MG63 (cell line): ENCODE results near the gene LAMA2. TPM values are rescaled to one million over a fixed set of nuclear protein-coding genes. Genes with fewer than 3 reads are reported as not detected.

Source experiments
- DNase-seq: peaks from one replicate; pipeline ENCODE4 v3.0.0-alpha.2; 2020
- H3K27me3 ChIP-seq: fragments of 250-450 bp; sonication (Bioruptor Pico); 2 replicates; pipeline ENCODE4 v1.5.1; 2020; ENCODE audit warnings: mild to moderate bottlenecking, moderate library complexity
- H3K36me3 ChIP-seq: fragments of 250-450 bp; sonication (Bioruptor Pico); 2 replicates; pipeline ENCODE4 v1.5.1; 2020; ENCODE audit warnings: mild to moderate bottlenecking, moderate library complexity
- H3K4me3 ChIP-seq: fragments of 250-450 bp; sonication (Bioruptor Pico); 2 replicates; pipeline ENCODE4 v1.5.1; 2020; ENCODE audit warnings: mild to moderate bottlenecking, moderate library complexity
- H3K9me3 ChIP-seq: fragments of 250-450 bp; sonication (Bioruptor Pico); 2 replicates; pipeline ENCODE4 v1.5.1; 2020; ENCODE audit warnings: mild to moderate bottlenecking, moderate library complexity
- total RNA-seq: library from RNA; depleted of rRNA; stranded (reverse); fragments of >200 nt; shearing (Covaris generic); gene quantifications from 2 replicates; pipeline ENCODE4 v1.2.3, GENCODE V29; 2014; ENCODE audit warnings: low replicate concordance

The LAMA2 gene
- total RNA-seq, 1 experiment from 2014 or later = 8.5 TPM

- DNase-seq = no peak
- H3K27me3 ChIP-seq = no peaks in the 10 kb centered on the region
These were observed 461.4 kb downstream of the LAMA2 start for GRCh38 chr6:129344379-129344778.

GRCh38 chr6:129345890-129346289 is 463.0 kb downstream of the LAMA2 start:
- Histone ChIP-seq H3K4me3 (no peak overlapping the region), H3K27me3 (no peaks in the 10 kb centered on the region), H3K36me3 (no peaks in the 10 kb centered on the region), H3K9me3 (no peaks in the 10 kb centered on the region)
- peak; percentile 47 for DNase-seq

More at GRCh38 chr6:129344379-129344778, 461.4 kb downstream of the LAMA2 start:
- no peaks in the 10 kb centered on the region for H3K36me3 ChIP-seq
- no peak overlapping the region for H3K4me3 ChIP-seq
- no peaks in the 10 kb centered on the region for H3K9me3 ChIP-seq

GRCh38 chr6:129346964-129347363 is 464.0 kb downstream of the LAMA2 start:
- Histone ChIP-seq H3K9me3 (no peaks in the 10 kb centered on the region), H3K27me3 (no peaks in the 10 kb centered on the region), H3K36me3 (no peaks in the 10 kb centered on the region), H3K4me3 (no peak overlapping the region)
- DNase-seq = no peak

- Histone ChIP-seq H3K36me3 (no peaks in the 10 kb centered on the region; the same call in 1 of the 2 replicates), H3K4me3 (no peak overlapping the region), H3K9me3 (no peaks in the 10 kb centered on the region), H3K27me3 (no peaks in the 10 kb centered on the region)
- DNase-seq = no peak
These were observed 467.3 kb downstream of the LAMA2 start for GRCh38 chr6:129350278-129350677.

- DNase-seq = no peak
- Histone ChIP-seq H3K27me3 (no peaks in the 10 kb centered on the region), H3K36me3 (no peaks in the 10 kb centered on the region; the same call in 1 of the 2 replicates), H3K4me3 (no peak overlapping the region), H3K9me3 (no peaks in the 10 kb centered on the region)
These were observed 468.9 kb downstream of the LAMA2 start for GRCh38 chr6:129351807-129352206.

GRCh38 chr6:129353067-129353466 is 470.1 kb downstream of the LAMA2 start:
- Histone ChIP-seq H3K9me3 (no peaks in the 10 kb centered on the region), H3K36me3 (no peaks in the 10 kb centered on the region; the same call in 1 of the 2 replicates), H3K27me3 (no peaks in the 10 kb centered on the region), H3K4me3 (no peak overlapping the region)
- no peak for DNase-seq

- Histone ChIP-seq H3K4me3 (no peak overlapping the region), H3K36me3 (no peaks in the 10 kb centered on the region; the same call in 1 of the 2 replicates), H3K27me3 (no peaks in the 10 kb centered on the region), H3K9me3 (no peaks in the 10 kb centered on the region)
- no peak for DNase-seq
These were observed 473.2 kb downstream of the LAMA2 start for GRCh38 chr6:129356129-129356528.

- DNase-seq = no peak
- Histone ChIP-seq H3K36me3 (no peaks in the 10 kb centered on the region), H3K27me3 (no peaks in the 10 kb centered on the region), H3K4me3 (no peak overlapping the region), H3K9me3 (no peaks in the 10 kb centered on the region)
These were observed 477.1 kb downstream of the LAMA2 start for GRCh38 chr6:129359811-129360681.

- H3K27me3 ChIP-seq = no peaks in the 10 kb centered on the region
- H3K4me3 ChIP-seq = no peak overlapping the region
- DNase-seq = no peak
- no peaks in the 10 kb centered on the region for H3K9me3 ChIP-seq
- H3K36me3 ChIP-seq = no peaks in the 10 kb centered on the region
These were observed 477.7 kb downstream of the LAMA2 start for GRCh38 chr6:129360682-129360955.

GRCh38 chr6:129364037-129364436 is 481.1 kb downstream of the LAMA2 start:
- Histone ChIP-seq H3K9me3 (no peaks in the 10 kb centered on the region), H3K4me3 (no peak overlapping the region), H3K36me3 (no peaks in the 10 kb centered on the region), H3K27me3 (no peaks in the 10 kb centered on the region)
- DNase-seq = no peak

GRCh38 chr6:129364767-129365166 is 481.8 kb downstream of the LAMA2 start:
- DNase-seq = no peak
- H3K36me3 ChIP-seq = no peaks in the 10 kb centered on the region
- H3K4me3 ChIP-seq = no peak overlapping the region
- no peaks in the 10 kb centered on the region for H3K27me3 ChIP-seq
- H3K9me3 ChIP-seq = no peaks in the 10 kb centered on the region

GRCh38 chr6:129368076-129368475 is 485.1 kb downstream of the LAMA2 start:
- no peak overlapping the region for H3K4me3 ChIP-seq
- H3K36me3 ChIP-seq = no peaks in the 10 kb centered on the region
- H3K27me3 ChIP-seq = no peaks in the 10 kb centered on the region
- no peaks in the 10 kb centered on the region for H3K9me3 ChIP-seq
- DNase-seq = no peak

- no peaks in the 10 kb centered on the region for H3K9me3 ChIP-seq
- no peaks in the 10 kb centered on the region for H3K27me3 ChIP-seq
- no peak for DNase-seq
- no peaks in the 10 kb centered on the region for H3K36me3 ChIP-seq
- H3K4me3 ChIP-seq = no peak overlapping the region
These were observed 486.0 kb downstream of the LAMA2 start for GRCh38 chr6:129368970-129369369.

- Histone ChIP-seq H3K27me3 (no peaks in the 10 kb centered on the region), H3K4me3 (no peak overlapping the region), H3K36me3 (no peaks in the 10 kb centered on the region), H3K9me3 (no peaks in the 10 kb centered on the region)
- DNase-seq = no peak
These were observed 486.8 kb downstream of the LAMA2 start for GRCh38 chr6:129369737-129370136.

GRCh38 chr6:129370268-129370916 is 487.5 kb downstream of the LAMA2 start:
- 0 out of 2 replicates have a peak overlapping the region, but pooled peaks have one; percentile 17 for H3K4me3 ChIP-seq
- H3K36me3 ChIP-seq = no peaks in the 10 kb centered on the region

GRCh38 chr6:129381885-129382284 is 498.9 kb downstream of the LAMA2 start:
- H3K4me3 ChIP-seq = no peak overlapping the region
- H3K9me3 ChIP-seq = no peaks in the 10 kb centered on the region
- no peaks in the 10 kb centered on the region for H3K27me3 ChIP-seq
- H3K36me3 ChIP-seq = no peaks in the 10 kb centered on the region
- DNase-seq = no peak

More at GRCh38 chr6:129370268-129370916, 487.5 kb downstream of the LAMA2 start:
- no peaks in the 10 kb centered on the region for H3K9me3 ChIP-seq
- H3K27me3 ChIP-seq = no peaks in the 10 kb centered on the region
- no peak for DNase-seq

GRCh38 chr6:129382916-129383315 is 500.0 kb downstream of the LAMA2 start:
- no peaks in the 10 kb centered on the region for H3K27me3 ChIP-seq

GRCh38 chr6:129385117-129385516 is 502.2 kb downstream of the LAMA2 start:
- DNase-seq = no peak
- H3K9me3 ChIP-seq = no peaks in the 10 kb centered on the region
- no peaks in the 10 kb centered on the region for H3K27me3 ChIP-seq
- H3K4me3 ChIP-seq = no peak overlapping the region
- no peaks in the 10 kb centered on the region for H3K36me3 ChIP-seq

More at GRCh38 chr6:129382916-129383315, 500.0 kb downstream of the LAMA2 start:
- H3K9me3 ChIP-seq = no peaks in the 10 kb centered on the region
- H3K36me3 ChIP-seq = no peaks in the 10 kb centered on the region
- DNase-seq = no peak
- no peak overlapping the region for H3K4me3 ChIP-seq
